Non-pigmented ciliary epithelial cell (primary cell): ENCODE data around the gene GPC1.
"Not testable (repeated sequence)": the region's sequence is repeated elsewhere in the genome, so short reads cannot be mapped to it uniquely, and the experiment has no call there.

ENCODE experiments used
- DNase-seq: peaks from one replicate; pipeline ENCODE4 v3.0.0-alpha.2; 2010; ENCODE audit warnings: low read depth

Gene GPC1

GRCh38 chr2:240467149-240467642 is 31.7 kb downstream of the GPC1 start:
- no peak for DNase-seq

- no peak for DNase-seq
Observed at GRCh38 chr2:240467659-240468302, 32.3 kb downstream of the GPC1 start.

GRCh38 chr2:240468303-240469238 is 33.1 kb downstream of the GPC1 start:
- DNase-seq, result no peak

- no peak for DNase-seq
Observed at GRCh38 chr2:240469239-240469636, 33.8 kb downstream of the GPC1 start.

- no peak for DNase-seq
Observed at GRCh38 chr2:240469740-240470139, 34.3 kb downstream of the GPC1 start.

- no peak for DNase-seq
Observed at GRCh38 chr2:240472078-240472790, 36.8 kb downstream of the GPC1 start.

- no peak for DNase-seq
Observed at GRCh38 chr2:240473211-240473610, 37.7 kb downstream of the GPC1 start.

GRCh38 chr2:240477916-240478315 is 42.5 kb downstream of the GPC1 start:
- DNase-seq, result no peak

GRCh38 chr2:240478346-240479110 is 43.1 kb downstream of the GPC1 start:
- DNase-seq, result no peak

- DNase-seq, result no peak
Observed at GRCh38 chr2:240479111-240479501, 43.6 kb downstream of the GPC1 start.

- no peak for DNase-seq
Observed at GRCh38 chr2:240480834-240481623, 45.6 kb downstream of the GPC1 start.

- no peak for DNase-seq
Observed at GRCh38 chr2:240481720-240482119, 46.3 kb downstream of the GPC1 start.

GRCh38 chr2:240482141-240482540 is 46.7 kb downstream of the GPC1 start:
- DNase-seq, result no peak

GRCh38 chr2:240491483-240491882 is 56.0 kb downstream of the GPC1 start:
- DNase-seq, result no peak

GRCh38 chr2:240494194-240494793 is 58.8 kb downstream of the GPC1 start:
- DNase-seq, result no peak

- DNase-seq, result not testable (repeated sequence)
Observed at GRCh38 chr2:240494942-240495341, 59.5 kb downstream of the GPC1 start.

GRCh38 chr2:240497082-240497481 is 61.6 kb downstream of the GPC1 start:
- peak; percentile 15 for DNase-seq

- no peak for DNase-seq
Observed at GRCh38 chr2:240498171-240498957, 62.9 kb downstream of the GPC1 start.

- DNase-seq, result no peak
Observed at GRCh38 chr2:240498958-240499260, 63.4 kb downstream of the GPC1 start.
